Left ventricle myocardium inferior (tissue), 1 donor: Measurements from ENCODE around the gene AGAP9. TPM values are rescaled to one million over a fixed set of nuclear protein-coding genes. Genes with fewer than 3 reads are reported as not detected.
"Not testable (repeated sequence)": the region's sequence is repeated elsewhere in the genome, so short reads cannot be mapped to it uniquely, and the experiment has no call there.

Experiments used
- DNase-seq: peaks from one replicate; pipeline ENCODE4 v3.0.0-alpha.2; 2020
- H3K27ac ChIP-seq: fragments of 200-600 bp; replicated peaks from 2 replicates; pipeline ENCODE4 v1.8.0; 2021
- H3K27me3 ChIP-seq: fragments of 200-600 bp; 2 replicates; pipeline ENCODE4 v1.8.0; 2021; ENCODE audit warnings: low read depth
- H3K36me3 ChIP-seq: fragments of 200-600 bp; 2 replicates; pipeline ENCODE4 v1.8.0; 2021
- H3K4me1 ChIP-seq: fragments of 200-600 bp; 2 replicates; pipeline ENCODE4 v1.8.0; 2021
- H3K4me3 ChIP-seq: fragments of 200-600 bp; 2 replicates; pipeline ENCODE4 v1.8.0; 2021; ENCODE audit warnings: mild to moderate bottlenecking, moderate library complexity
- H3K9me3 ChIP-seq: fragments of 200-600 bp; replicated peaks from 2 replicates; pipeline ENCODE4 v1.8.0; 2021
- intact Hi-C: fragments of 100-400 bp; cut with micrococcal nuclease; formaldehyde crosslinking; loops from one replicate; pipeline ENCODE4 v1.11.0; 2022
- total RNA-seq: library from RNA; stranded (reverse); fragmentation: NEBNext Ultra II Directional; extraction: Animal tissue kit (Norgen Biotek cat#: 25700); gene quantifications from one replicate; pipeline ENCODE4 v1.2.1, GENCODE V29; 2021
- donor health status: DM: no; HTN: yes; CAD: no; lungs with severe emphysema.

The AGAP9 gene
- total RNA-seq, 1 donor from 2014 or later: 1.6 TPM

DNA sequence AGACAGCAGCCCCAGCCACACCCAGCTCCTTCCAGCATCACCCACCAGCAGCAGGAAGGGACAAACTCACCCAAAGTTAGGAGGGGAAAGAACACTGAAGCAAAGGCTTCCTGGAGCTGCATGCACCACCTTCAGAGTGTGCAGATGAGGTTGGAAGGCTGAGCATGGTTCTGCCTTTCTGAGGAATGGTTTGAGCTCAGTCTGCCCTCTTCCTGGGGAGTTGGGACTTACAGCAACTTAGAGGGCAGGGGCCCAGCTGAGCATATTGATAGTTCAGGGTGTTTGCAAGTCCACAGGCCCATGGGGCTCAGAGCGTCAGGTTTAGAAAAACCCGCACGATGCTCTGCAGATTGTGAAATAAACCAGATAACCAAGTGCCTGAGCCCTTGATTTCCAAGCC lies 43.3 kb downstream of the AGAP9 start:
- DNase-seq, H3K9me3 ChIP-seq, H3K27me3 ChIP-seq, H3K27ac ChIP-seq, H3K36me3 ChIP-seq, intact Hi-C loops, H3K4me1 ChIP-seq, H3K4me3 ChIP-seq: not testable (repeated sequence)

DNA sequence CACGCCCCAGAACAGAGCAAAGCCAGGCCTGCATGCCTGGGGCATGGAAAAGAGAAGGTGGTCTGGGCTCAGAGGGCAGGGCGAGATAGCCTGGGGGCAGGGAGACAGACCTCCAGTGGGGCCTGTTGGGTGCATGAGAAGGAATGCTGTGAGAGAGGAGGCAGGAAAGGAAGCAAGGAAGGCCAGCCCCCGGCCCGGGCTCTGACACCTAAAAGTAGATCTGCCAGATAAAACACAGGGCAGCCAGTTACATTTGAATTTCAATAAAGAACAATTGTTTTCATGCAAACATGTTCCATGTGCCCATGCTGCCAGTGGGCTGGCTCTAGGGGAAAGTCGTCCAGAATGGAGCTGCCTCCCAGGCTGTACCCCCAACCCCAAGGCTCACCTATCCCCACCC lies 45.3 kb downstream of the AGAP9 start:
- intact Hi-C loops, DNase-seq, H3K36me3 ChIP-seq, H3K27ac ChIP-seq, H3K27me3 ChIP-seq, H3K4me3 ChIP-seq, H3K9me3 ChIP-seq, H3K4me1 ChIP-seq: not testable (repeated sequence)

- H3K27ac ChIP-seq, H3K4me1 ChIP-seq, H3K27me3 ChIP-seq, DNase-seq, H3K4me3 ChIP-seq, H3K9me3 ChIP-seq, intact Hi-C loops, H3K36me3 ChIP-seq: not testable (repeated sequence)
These were observed 46.4 kb downstream of the AGAP9 start for GRCh38 chr10:47477078-47477477.

DNA sequence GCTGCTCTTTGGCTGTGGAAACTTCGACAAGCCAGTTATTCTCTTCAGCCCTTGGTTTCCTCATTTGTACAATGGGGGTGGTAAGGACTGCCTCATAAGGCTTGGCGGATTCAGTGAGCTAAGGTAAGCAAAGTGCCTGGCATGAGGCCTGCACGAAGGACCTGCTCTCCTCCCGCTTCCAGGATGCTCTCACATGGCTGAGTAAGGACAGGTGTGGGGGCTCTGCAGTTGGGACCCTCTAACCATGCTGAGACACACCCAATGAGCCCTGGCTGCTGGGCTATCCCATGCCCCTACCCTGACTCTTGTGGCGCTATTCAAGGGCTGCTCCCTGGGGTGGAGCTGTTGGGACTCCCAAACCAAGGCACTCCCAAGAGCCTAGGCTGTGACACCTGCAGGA lies 48.3 kb downstream of the AGAP9 start:
- H3K27me3 ChIP-seq, H3K9me3 ChIP-seq, intact Hi-C loops, H3K36me3 ChIP-seq, H3K4me1 ChIP-seq, H3K27ac ChIP-seq, DNase-seq, H3K4me3 ChIP-seq: not testable (repeated sequence)

DNA sequence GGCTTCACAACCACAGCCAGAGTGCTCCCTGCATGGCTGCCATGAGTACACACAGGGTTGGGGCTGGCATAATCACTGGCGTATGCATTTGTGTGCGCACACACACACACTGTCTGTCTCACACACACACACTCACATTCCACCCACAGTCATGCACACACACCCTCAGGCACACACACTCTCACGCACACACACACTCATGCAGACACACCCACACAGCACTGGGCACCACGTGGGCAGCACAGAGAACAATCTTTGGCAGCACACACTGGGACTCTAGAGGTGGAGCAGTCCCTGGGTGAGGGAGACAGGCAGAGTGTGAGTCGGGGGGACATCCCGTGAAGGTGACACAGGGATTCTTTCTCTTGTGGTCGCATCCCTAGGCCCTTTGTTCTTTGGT lies 49.9 kb downstream of the AGAP9 start:
- DNase-seq, H3K36me3 ChIP-seq, H3K27me3 ChIP-seq, H3K27ac ChIP-seq, intact Hi-C loops, H3K9me3 ChIP-seq, H3K4me3 ChIP-seq, H3K4me1 ChIP-seq: not testable (repeated sequence)

DNA sequence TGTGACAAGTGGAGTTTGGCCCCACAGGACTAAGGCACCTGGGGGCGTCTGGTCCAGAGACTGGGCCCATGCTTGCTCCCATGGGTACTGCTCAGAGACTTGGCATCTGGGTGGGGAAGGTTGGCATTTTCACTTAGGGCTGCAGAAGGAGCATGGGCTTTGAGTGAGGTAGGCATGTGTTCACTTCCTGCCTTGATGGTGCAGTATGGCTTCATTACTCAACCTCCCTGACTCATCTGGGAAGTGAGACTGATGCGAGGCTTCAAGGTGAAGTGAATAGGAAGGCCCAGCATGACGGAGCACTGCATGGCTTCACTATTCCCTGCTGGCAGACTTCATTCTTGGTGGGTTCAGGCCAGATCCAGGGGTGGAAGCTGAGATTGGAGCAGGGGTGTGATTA lies 50.8 kb downstream of the AGAP9 start:
- H3K4me1 ChIP-seq, H3K36me3 ChIP-seq, H3K27me3 ChIP-seq, intact Hi-C loops, H3K4me3 ChIP-seq, DNase-seq, H3K9me3 ChIP-seq, H3K27ac ChIP-seq: not testable (repeated sequence)

DNA sequence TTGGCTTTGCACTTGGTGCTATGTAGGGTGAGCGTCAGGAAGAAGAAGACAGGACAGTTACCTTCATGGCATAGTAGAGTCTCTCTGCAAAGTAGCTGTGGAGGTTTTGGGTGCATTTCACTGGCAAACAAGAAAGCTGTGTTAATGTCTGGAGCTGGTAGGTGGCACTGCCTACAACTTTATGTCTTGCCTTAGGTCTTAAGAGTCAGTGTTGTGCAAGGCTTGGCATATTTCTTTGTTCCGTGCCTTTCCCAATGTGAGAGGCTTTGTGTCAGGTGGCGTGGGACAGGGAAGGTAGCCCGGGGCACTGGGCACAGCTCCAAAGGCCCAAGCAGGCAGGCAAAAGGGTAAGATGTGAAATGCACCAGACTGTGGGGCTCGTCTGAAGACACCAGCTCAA lies 51.4 kb downstream of the AGAP9 start:
- H3K9me3 ChIP-seq, H3K27ac ChIP-seq, H3K36me3 ChIP-seq, intact Hi-C loops, H3K4me3 ChIP-seq, DNase-seq, H3K4me1 ChIP-seq, H3K27me3 ChIP-seq: not testable (repeated sequence)

- H3K36me3 ChIP-seq, intact Hi-C loops: not testable (repeated sequence)
These were observed 54.5 kb downstream of the AGAP9 start for GRCh38 chr10:47468731-47469528.

GRCh38 chr10:47467957-47468356 lies 55.5 kb downstream of the AGAP9 start:
- H3K27ac ChIP-seq, H3K36me3 ChIP-seq, H3K27me3 ChIP-seq, intact Hi-C loops, DNase-seq, H3K4me3 ChIP-seq, H3K4me1 ChIP-seq, H3K9me3 ChIP-seq: not testable (repeated sequence)

More at GRCh38 chr10:47468731-47469528, 54.5 kb downstream of the AGAP9 start:
- H3K27ac ChIP-seq, H3K27me3 ChIP-seq, H3K4me1 ChIP-seq, H3K9me3 ChIP-seq, H3K4me3 ChIP-seq, DNase-seq: not testable (repeated sequence)

- intact Hi-C loops, H3K27me3 ChIP-seq, H3K4me3 ChIP-seq, DNase-seq, H3K27ac ChIP-seq, H3K36me3 ChIP-seq, H3K4me1 ChIP-seq, H3K9me3 ChIP-seq: not testable (repeated sequence)
These were observed 56.0 kb downstream of the AGAP9 start for GRCh38 chr10:47467458-47467857.

GRCh38 chr10:47465216-47465917 lies 58.1 kb downstream of the AGAP9 start:
- intact Hi-C loops, DNase-seq, H3K9me3 ChIP-seq, H3K27ac ChIP-seq, H3K4me3 ChIP-seq, H3K27me3 ChIP-seq, H3K4me1 ChIP-seq, H3K36me3 ChIP-seq: not testable (repeated sequence)

GRCh38 chr10:47462577-47463358 lies 60.7 kb downstream of the AGAP9 start:
- DNase-seq, intact Hi-C loops, H3K27ac ChIP-seq: not testable (repeated sequence)

More at GRCh38 chr10:47462577-47463358, 60.7 kb downstream of the AGAP9 start:
- H3K4me3 ChIP-seq, H3K27me3 ChIP-seq, H3K36me3 ChIP-seq, H3K4me1 ChIP-seq, H3K9me3 ChIP-seq: not testable (repeated sequence)
